ENCODE measurements around the gene LPAR5.

Gene LPAR5

GRCh38 chr12:6635856-6636531 is at the start of gene LPAR5:
TSS of gene LPAR5 (minus strand) at chr12:6635959. CDS start at chr12:6621248, 14,711 bp downstream.
- Histone ChIP-seq H3K4me1 (ENCODE audit: control insufficient read depth, insufficient read depth, low read length) (peaks cover 5% of the 10 kb centered on the region), H3K27me3 (ENCODE audit: control insufficient read depth, insufficient read depth, low read length) (peaks cover 8% of the 10 kb centered on the region), H3K9me3 (ENCODE audit: control insufficient read depth, insufficient read depth, low read length) (no peaks in the 10 kb centered on the region), H3K36me3 (ENCODE audit: control insufficient read depth, insufficient read depth, low read length) (no peaks in the 10 kb centered on the region), H3K9ac (ENCODE audit: low read depth, low read length) (no peak within 1 kb of the TSS), H3K4me3 (ENCODE audit: low read depth, low read length) (peak within 1 kb of the TSS; percentile 5)

GRCh38 chr12:6684609-6685008 is 48.9 kb upstream of the LPAR5 start:
- H3K4me3 ChIP-seq (ENCODE audit: low read depth, low read length), result no peak overlapping the region
- no peak overlapping the region for H3K9ac ChIP-seq (ENCODE audit: low read depth, low read length)
- peaks cover 4% of the 10 kb centered on the region for H3K36me3 ChIP-seq (ENCODE audit: control insufficient read depth, insufficient read depth, low read length)
- H3K4me1 ChIP-seq (ENCODE audit: control insufficient read depth, insufficient read depth, low read length), result peaks cover 3% of the 10 kb centered on the region
- H3K27me3 ChIP-seq (ENCODE audit: control insufficient read depth, insufficient read depth, low read length), result no peaks in the 10 kb centered on the region
- no peaks in the 10 kb centered on the region for H3K9me3 ChIP-seq (ENCODE audit: control insufficient read depth, insufficient read depth, low read length)

DNA sequence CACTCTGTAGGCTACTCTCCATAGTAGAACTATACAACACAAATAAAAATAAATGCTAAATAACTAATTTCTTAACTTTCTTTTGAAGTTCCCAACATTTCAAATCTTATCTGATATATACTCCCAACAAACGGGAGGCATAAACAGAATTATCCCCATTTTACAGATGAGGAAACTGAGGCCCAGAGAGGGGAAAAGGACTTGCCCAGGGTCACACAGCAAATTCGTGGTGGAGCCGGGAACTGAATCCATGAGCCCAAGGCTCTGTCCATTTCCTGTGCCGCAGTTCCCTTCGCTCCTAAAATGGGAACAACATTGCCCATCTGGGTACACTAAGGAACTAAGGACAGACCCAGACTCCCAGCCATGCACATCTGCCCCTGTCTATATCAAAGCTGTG is 41.2 kb upstream of the LPAR5 start:
- Histone ChIP-seq H3K4me1 (ENCODE audit: control insufficient read depth, insufficient read depth, low read length) (no peaks in the 10 kb centered on the region), H3K9ac (ENCODE audit: low read depth, low read length) (no peak overlapping the region), H3K4me3 (ENCODE audit: low read depth, low read length) (no peak overlapping the region), H3K36me3 (ENCODE audit: control insufficient read depth, insufficient read depth, low read length) (peaks cover 47% of the 10 kb centered on the region), H3K27me3 (ENCODE audit: control insufficient read depth, insufficient read depth, low read length) (no peaks in the 10 kb centered on the region), H3K9me3 (ENCODE audit: control insufficient read depth, insufficient read depth, low read length) (no peaks in the 10 kb centered on the region)

- H3K9ac ChIP-seq (ENCODE audit: low read depth, low read length), result no peak overlapping the region
- no peaks in the 10 kb centered on the region for H3K27me3 ChIP-seq (ENCODE audit: control insufficient read depth, insufficient read depth, low read length)
- no peaks in the 10 kb centered on the region for H3K4me1 ChIP-seq (ENCODE audit: control insufficient read depth, insufficient read depth, low read length)
- H3K9me3 ChIP-seq (ENCODE audit: control insufficient read depth, insufficient read depth, low read length), result no peaks in the 10 kb centered on the region
- H3K4me3 ChIP-seq (ENCODE audit: low read depth, low read length), result no peak overlapping the region
- H3K36me3 ChIP-seq (ENCODE audit: control insufficient read depth, insufficient read depth, low read length), result peaks cover 67% of the 10 kb centered on the region
Measured at GRCh38 chr12:6672143-6672542, 36.4 kb upstream of the LPAR5 start.

- H3K27me3 ChIP-seq (ENCODE audit: control insufficient read depth, insufficient read depth, low read length), result no peaks in the 10 kb centered on the region
- H3K9me3 ChIP-seq (ENCODE audit: control insufficient read depth, insufficient read depth, low read length), result no peaks in the 10 kb centered on the region
- no peak overlapping the region for H3K9ac ChIP-seq (ENCODE audit: low read depth, low read length)
- H3K4me3 ChIP-seq (ENCODE audit: low read depth, low read length), result no peak overlapping the region
- H3K36me3 ChIP-seq (ENCODE audit: control insufficient read depth, insufficient read depth, low read length), result peaks cover 47% of the 10 kb centered on the region
- H3K4me1 ChIP-seq (ENCODE audit: control insufficient read depth, insufficient read depth, low read length), result no peaks in the 10 kb centered on the region
Measured at GRCh38 chr12:6667559-6668210, 31.9 kb upstream of the LPAR5 start.

GRCh38 chr12:6666211-6666610 is 30.5 kb upstream of the LPAR5 start:
- Histone ChIP-seq H3K27me3 (ENCODE audit: control insufficient read depth, insufficient read depth, low read length) (no peaks in the 10 kb centered on the region), H3K4me3 (ENCODE audit: low read depth, low read length) (no peak overlapping the region), H3K4me1 (ENCODE audit: control insufficient read depth, insufficient read depth, low read length) (no peaks in the 10 kb centered on the region), H3K9me3 (ENCODE audit: control insufficient read depth, insufficient read depth, low read length) (no peaks in the 10 kb centered on the region), H3K9ac (ENCODE audit: low read depth, low read length) (no peak overlapping the region), H3K36me3 (ENCODE audit: control insufficient read depth, insufficient read depth, low read length) (peaks cover 33% of the 10 kb centered on the region)

DNA sequence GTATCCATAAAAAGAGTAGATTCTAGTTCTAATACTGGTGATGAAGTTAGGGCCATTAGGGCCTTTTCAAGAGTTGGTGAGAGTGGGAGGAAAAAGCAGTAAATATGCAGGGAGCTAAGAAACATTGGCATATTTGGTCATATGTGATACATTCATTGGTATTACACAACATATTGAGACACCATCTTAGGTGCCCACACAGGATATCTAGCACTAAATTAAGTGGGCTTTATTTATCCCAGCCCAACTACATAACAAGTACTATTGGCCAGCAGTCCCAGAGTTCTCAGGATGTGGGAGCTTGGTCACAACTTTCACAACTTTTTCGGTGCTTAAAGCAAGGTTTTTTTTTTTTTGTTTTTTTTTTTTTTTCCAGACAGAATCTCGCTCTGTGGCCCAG is 29.1 kb upstream of the LPAR5 start:
- Histone ChIP-seq H3K4me1 (ENCODE audit: control insufficient read depth, insufficient read depth, low read length) (no peaks in the 10 kb centered on the region), H3K9ac (ENCODE audit: low read depth, low read length) (no peak overlapping the region), H3K9me3 (ENCODE audit: control insufficient read depth, insufficient read depth, low read length) (no peaks in the 10 kb centered on the region), H3K27me3 (ENCODE audit: control insufficient read depth, insufficient read depth, low read length) (no peaks in the 10 kb centered on the region), H3K4me3 (ENCODE audit: low read depth, low read length) (no peak overlapping the region), H3K36me3 (ENCODE audit: control insufficient read depth, insufficient read depth, low read length) (peaks cover 20% of the 10 kb centered on the region)

DNA sequence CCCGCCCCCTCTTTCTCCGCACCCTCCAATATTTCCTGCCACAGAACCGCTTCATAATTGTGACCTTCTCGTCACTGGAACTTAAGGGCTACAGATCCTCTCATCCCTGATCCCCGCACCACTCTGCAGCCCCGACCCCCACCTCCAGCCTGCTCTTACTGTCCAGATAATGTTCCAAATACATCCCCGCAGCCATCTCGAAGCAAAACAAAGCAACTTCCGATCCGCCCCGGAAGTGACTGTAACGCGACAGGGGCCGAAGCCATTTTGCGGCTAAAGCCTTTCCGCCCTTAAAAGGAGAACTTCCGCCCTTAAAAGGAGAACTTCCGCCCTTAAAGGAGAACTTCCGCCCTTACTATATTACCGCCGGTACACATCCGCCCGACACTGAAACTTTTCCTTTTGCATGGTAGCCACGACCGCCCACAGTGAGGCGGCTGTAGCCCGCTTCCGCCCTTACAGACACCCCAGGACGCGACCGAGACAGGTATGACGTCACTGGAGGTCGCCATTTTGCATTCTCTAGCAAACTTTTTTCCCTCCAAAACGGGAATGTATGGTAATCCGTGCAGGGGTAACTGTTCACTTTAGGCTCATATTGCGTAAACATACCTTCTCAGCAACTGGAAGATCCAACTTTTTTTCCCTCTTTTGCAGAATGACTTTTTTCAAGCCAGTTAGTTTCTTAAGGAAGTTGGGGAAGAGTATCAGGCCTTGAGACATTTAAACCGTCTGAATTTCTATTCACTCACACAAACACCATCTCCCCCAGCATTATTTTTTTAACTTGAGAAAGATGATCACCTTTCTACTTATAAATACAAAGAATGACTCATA is 27.4 kb upstream of the LPAR5 start, which contains the start of gene ING4:
TSS of gene ING4 (minus strand) at position 214 of the 837 bp plus-strand sequence. CDS start at position 196, 18 bp downstream.
- peak within 1 kb of the TSS; percentile 93 for H3K4me3 ChIP-seq (ENCODE audit: low read depth, low read length)

DNA sequence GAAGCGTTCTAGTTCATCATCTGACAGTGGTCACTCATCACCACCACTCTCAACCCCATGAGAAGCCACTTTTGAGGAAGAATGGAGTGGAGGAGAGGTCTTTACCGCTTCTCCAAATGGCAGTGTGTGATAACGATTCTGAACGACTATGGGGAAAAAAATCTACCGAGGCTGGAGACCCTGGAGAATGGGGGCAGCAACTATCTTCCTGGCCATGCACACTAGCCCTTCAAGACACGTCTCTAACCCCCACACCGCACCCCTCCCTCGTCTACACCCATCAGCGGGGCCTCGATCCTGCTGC is 26.8 kb upstream of the LPAR5 start:
- Histone ChIP-seq H3K36me3 (ENCODE audit: control insufficient read depth, insufficient read depth, low read length) (peaks cover 6% of the 10 kb centered on the region), H3K4me3 (ENCODE audit: low read depth, low read length) (peak overlapping the region; percentile 93), H3K9ac (ENCODE audit: low read depth, low read length) (peak overlapping the region; percentile 63), H3K27me3 (ENCODE audit: control insufficient read depth, insufficient read depth, low read length) (no peaks in the 10 kb centered on the region), H3K4me1 (ENCODE audit: control insufficient read depth, insufficient read depth, low read length) (no peaks in the 10 kb centered on the region), H3K9me3 (ENCODE audit: control insufficient read depth, insufficient read depth, low read length) (no peaks in the 10 kb centered on the region)

More for the DNA sequence above, 27.4 kb upstream of the LPAR5 start, which contains the start of gene ING4:
- H3K9ac ChIP-seq (ENCODE audit: low read depth, low read length), result peak within 1 kb of the TSS; percentile 63
- no peaks in the 10 kb centered on the region for H3K4me1 ChIP-seq (ENCODE audit: control insufficient read depth, insufficient read depth, low read length)
- peaks cover 10% of the 10 kb centered on the region for H3K36me3 ChIP-seq (ENCODE audit: control insufficient read depth, insufficient read depth, low read length)
- H3K9me3 ChIP-seq (ENCODE audit: control insufficient read depth, insufficient read depth, low read length), result no peaks in the 10 kb centered on the region
- no peaks in the 10 kb centered on the region for H3K27me3 ChIP-seq (ENCODE audit: control insufficient read depth, insufficient read depth, low read length)

GRCh38 chr12:6653987-6654386 is 18.2 kb upstream of the LPAR5 start:
- H3K9ac ChIP-seq (ENCODE audit: low read depth, low read length), result no peak overlapping the region
- no peaks in the 10 kb centered on the region for H3K9me3 ChIP-seq (ENCODE audit: control insufficient read depth, insufficient read depth, low read length)
- H3K4me3 ChIP-seq (ENCODE audit: low read depth, low read length), result no peak overlapping the region
- peaks cover 12% of the 10 kb centered on the region for H3K36me3 ChIP-seq (ENCODE audit: control insufficient read depth, insufficient read depth, low read length)
- H3K4me1 ChIP-seq (ENCODE audit: control insufficient read depth, insufficient read depth, low read length), result no peaks in the 10 kb centered on the region
- H3K27me3 ChIP-seq (ENCODE audit: control insufficient read depth, insufficient read depth, low read length), result no peaks in the 10 kb centered on the region

DNA sequence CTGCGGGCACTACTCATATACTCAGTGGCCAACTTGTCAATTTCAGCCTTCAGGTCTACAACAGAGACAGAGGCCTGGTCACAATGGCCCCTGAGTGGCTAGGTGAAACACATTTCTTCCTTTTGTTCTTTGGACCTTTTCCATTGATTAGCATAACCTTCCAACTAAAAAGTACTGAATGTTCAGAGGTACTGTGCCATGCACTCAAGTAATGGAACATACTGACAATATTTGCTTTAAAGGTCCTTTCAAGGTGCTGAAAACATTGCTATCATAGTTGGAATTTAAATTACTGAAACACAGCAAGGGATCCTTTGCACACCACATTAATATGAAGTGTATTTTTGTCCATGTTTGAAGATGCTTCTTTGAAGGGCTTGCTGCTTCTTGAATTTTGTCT is 17.6 kb upstream of the LPAR5 start:
- no peaks in the 10 kb centered on the region for H3K9me3 ChIP-seq (ENCODE audit: control insufficient read depth, insufficient read depth, low read length)
- no peak overlapping the region for H3K9ac ChIP-seq (ENCODE audit: low read depth, low read length)
- peaks cover 12% of the 10 kb centered on the region for H3K36me3 ChIP-seq (ENCODE audit: control insufficient read depth, insufficient read depth, low read length)
- H3K4me3 ChIP-seq (ENCODE audit: low read depth, low read length), result no peak overlapping the region
- no peaks in the 10 kb centered on the region for H3K4me1 ChIP-seq (ENCODE audit: control insufficient read depth, insufficient read depth, low read length)
- H3K27me3 ChIP-seq (ENCODE audit: control insufficient read depth, insufficient read depth, low read length), result no peaks in the 10 kb centered on the region

Measured in iPS-15b (cell line).